Lung (tissue), 12 donors: ENCODE results near the gene ARAP2. TPM values are rescaled to one million over a fixed set of nuclear protein-coding genes. Genes with fewer than 3 reads are reported as not detected.
A peak's percentile ranks its signal among the peaks of the same experiment; 100 is the strongest.
"Not testable (repeated sequence)": the region's sequence is repeated elsewhere in the genome, so short reads cannot be mapped to it uniquely, and the experiment has no call there.

Source experiments
- ATAC-seq: fragments of 200-7000 bp; cut with Tn5 transposase; one replicate; pipeline ENCODE4 v1.9.1; 2020; ENCODE audit warnings: moderate number of reproducible peaks; ENCODE audit not compliant: insufficient read depth, low FRiP score
- DNase-seq, 3 donors: peaks; one replicate each; pipeline ENCODE4 v3.0.0-alpha.2; 2013 to 2017
- H3K27ac ChIP-seq, 2 donors: one replicate each; pipeline ENCODE4 v1.5.1; 2013; ENCODE audit warnings: mild to moderate bottlenecking in 2 of 2, moderate library complexity in 2 of 2, control low read depth in 1 of 2, inconsistent platforms in 1 of 2, low read depth in 1 of 2, low read length in 1 of 2
- H3K27me3 ChIP-seq, 3 donors: one replicate each; pipeline ENCODE4 v1.5.1; 2013; ENCODE audit warnings: low read length in 2 of 3; ENCODE audit not compliant: control insufficient read depth in 3 of 3, insufficient read depth in 3 of 3
- H3K36me3 ChIP-seq, 4 donors: one replicate each; pipeline ENCODE4 v1.5.1; 2013; ENCODE audit warnings: low read length in 4 of 4, mild to moderate bottlenecking in 1 of 4, moderate library complexity in 1 of 4; ENCODE audit not compliant: control insufficient read depth in 4 of 4, insufficient read depth in 4 of 4
- H3K4me1 ChIP-seq, 5 donors: one replicate each; pipeline ENCODE4 v1.5.1; 2013; ENCODE audit warnings: low read length in 5 of 5, mild to moderate bottlenecking in 2 of 5, moderate library complexity in 1 of 5; ENCODE audit not compliant: control insufficient read depth in 5 of 5, insufficient read depth in 5 of 5
- H3K4me3 ChIP-seq: one replicate; pipeline ENCODE4 v1.5.1; 2013; ENCODE audit warnings: mild to moderate bottlenecking, control low read depth, moderate library complexity
- H3K9ac ChIP-seq, 2 donors: one replicate each; pipeline ENCODE4 v1.5.1; 2013; ENCODE audit warnings: low read length in 2 of 2, control low read depth in 1 of 2; ENCODE audit not compliant: insufficient read depth in 1 of 2
- H3K9me3 ChIP-seq, 4 donors: one replicate each; pipeline ENCODE4 v1.5.1; 2013; ENCODE audit warnings: low read length in 3 of 4, mild to moderate bottlenecking in 1 of 4, moderate library complexity in 1 of 4; ENCODE audit not compliant: control insufficient read depth in 4 of 4, insufficient read depth in 3 of 4
- CTCF ChIP-seq: IDR thresholded peaks from 2 replicates; pipeline ENCODE4 v1.5.1; 2012; ENCODE audit warnings: mild to moderate bottlenecking; ENCODE audit errors: control extremely low read depth, extremely low read depth
- WGBS, 2 donors: extraction: QIAGEN DNeasy Blood & Tissue Kit; methylation state at CpG; one replicate each; pipeline ENCODE4 v1.1.7; 2013; 5-methylcytosine and 5-hydroxymethylcytosine counted together
- polyA plus RNA-seq, 2 donors: library from polyadenylated mRNA; stranded (reverse); fragments of 200-250 nt; gene quantifications; one replicate each; pipeline ENCODE4 v1.2.1, GENCODE V29; 2013
- total RNA-seq, 2 donors: library from RNA; depleted of rRNA in 1 of 2; stranded (reverse); fragments of >200 nt in 1 of 2; gene quantifications; one replicate each; pipeline ENCODE4 v1.2.1, GENCODE V29; 2014 to 2021
- donor health status: control.
- donor health status: control.
- donor health status: Bipolar disorder and iron deficiency.
- donor health status: healthy.
- donor health status: DM: yes; HTN: yes; CAD: no.

Gene ARAP2
- total and polyA plus RNA-seq, 4 donors = 5.9 to 77.8 (median 20.2) TPM

- no peaks in the 10 kb centered on the region for H3K4me1 ChIP-seq
- ATAC-seq (no peak), DNase-seq (no peak)
- H3K27ac ChIP-seq = no peak overlapping the region
- H3K9ac ChIP-seq = no peak overlapping the region
- H3K9me3 ChIP-seq = no peaks in the 10 kb centered on the region
- no peak overlapping the region for H3K4me3 ChIP-seq
- H3K36me3 ChIP-seq = peaks cover 0 to 5% (median 0%) of the 10 kb centered on the region in 4 donors
- no peak for TF ChIP-seq CTCF
- WGBS, 2 donors = 80 to 84% methylated on average over 5 of the region's 5 CpGs
- H3K27me3 ChIP-seq = no peaks in the 10 kb centered on the region
Observed at GRCh38 chr4:36183665-36184393, 60.5 kb downstream of the ARAP2 start.

GRCh38 chr4:36183232-36183631, 61.1 kb downstream of the ARAP2 start:
- peak in 1 of 3 donors; percentile 4 for DNase-seq
- Histone ChIP-seq H3K27me3 (no peaks in the 10 kb centered on the region), H3K27ac (no peak overlapping the region), H3K4me3 (no peak overlapping the region), H3K36me3 (peaks cover 0 to 5% (median 0%) of the 10 kb centered on the region in 4 donors), H3K9me3 (no peaks in the 10 kb centered on the region), H3K9ac (no peak overlapping the region), H3K4me1 (no peaks in the 10 kb centered on the region)
- 58 to 74% methylated on average over 3 of the region's 3 CpGs for WGBS, 2 donors
- no peak for ATAC-seq
- no peak for TF ChIP-seq CTCF

GRCh38 chr4:36182315-36182714, 62.0 kb downstream of the ARAP2 start:
- H3K4me3 ChIP-seq, DNase-seq, H3K9ac ChIP-seq, H3K27ac ChIP-seq, H3K36me3 ChIP-seq, ATAC-seq, H3K27me3 ChIP-seq, H3K9me3 ChIP-seq, H3K4me1 ChIP-seq: not testable (repeated sequence)
- WGBS, 2 donors = 98 to 99% methylated on average over 9 of the region's 9 CpGs

GRCh38 chr4:36180206-36180605, 64.1 kb downstream of the ARAP2 start:
- no peak for TF ChIP-seq CTCF
- DNase-seq = no peak
- no peak overlapping the region for H3K27ac ChIP-seq
- H3K9me3 ChIP-seq = no peaks in the 10 kb centered on the region
- WGBS, 2 donors = 90 to 94% methylated on average over 6 of the region's 6 CpGs
- no peak overlapping the region for H3K9ac ChIP-seq
- peaks cover 0 to under 1% (median 0%) of the 10 kb centered on the region in 5 donors for H3K4me1 ChIP-seq
- no peak overlapping the region for H3K4me3 ChIP-seq
- ATAC-seq = no peak
- peaks cover 0 to 2% (median 0%) of the 10 kb centered on the region in 4 donors for H3K36me3 ChIP-seq
- H3K27me3 ChIP-seq = no peaks in the 10 kb centered on the region
